Cortex of kidney (tissue), 1 donor: Measurements from ENCODE around the gene MEIS2.
"Not testable (repeated sequence)": the region's sequence is repeated elsewhere in the genome, so short reads cannot be mapped to it uniquely, and the experiment has no call there.

Experiments
- DNase-seq: peaks from one replicate; lab custom pipeline; 2025; lab: John Stamatoyannopoulos, UW

The MEIS2 gene

DNA sequence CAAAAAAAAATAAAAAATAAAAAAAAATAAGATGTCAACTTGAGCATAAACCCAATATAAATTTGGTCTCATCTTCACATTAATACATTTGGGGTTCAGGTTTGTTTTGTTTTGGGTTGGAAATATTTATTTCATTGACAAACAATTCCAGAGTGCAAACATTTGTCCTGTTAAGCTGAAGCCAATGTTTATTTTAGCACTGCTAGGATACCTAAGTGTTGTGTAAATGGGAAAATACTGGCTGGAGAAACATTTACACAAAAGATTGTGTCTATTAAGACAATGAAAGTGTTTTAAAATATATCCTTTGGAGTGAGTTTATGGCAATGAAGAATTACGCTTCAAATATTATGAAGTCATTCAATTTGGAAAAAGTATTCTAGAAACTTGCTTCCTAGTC is 91.1 kb downstream of the MEIS2 start:
- no peak for DNase-seq

DNA sequence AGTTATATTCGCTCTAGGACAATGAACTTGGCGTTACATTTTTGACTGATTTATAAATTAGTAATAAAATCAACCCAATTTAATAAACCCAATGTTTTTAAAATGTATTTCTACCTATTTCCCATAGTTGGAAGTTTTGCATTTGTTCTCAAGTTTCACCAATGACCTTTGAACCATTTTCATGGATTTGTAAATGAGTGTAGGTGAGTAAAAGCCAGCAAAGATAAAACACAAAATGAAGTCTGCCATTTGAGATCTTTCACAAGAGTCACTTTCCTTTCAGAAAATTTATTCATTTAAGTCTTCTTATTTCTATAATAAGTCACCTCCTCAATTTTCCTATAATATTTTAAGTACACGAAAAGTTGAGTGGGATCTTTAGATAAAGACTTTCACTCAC is 92.1 kb downstream of the MEIS2 start:
- no peak for DNase-seq

DNA sequence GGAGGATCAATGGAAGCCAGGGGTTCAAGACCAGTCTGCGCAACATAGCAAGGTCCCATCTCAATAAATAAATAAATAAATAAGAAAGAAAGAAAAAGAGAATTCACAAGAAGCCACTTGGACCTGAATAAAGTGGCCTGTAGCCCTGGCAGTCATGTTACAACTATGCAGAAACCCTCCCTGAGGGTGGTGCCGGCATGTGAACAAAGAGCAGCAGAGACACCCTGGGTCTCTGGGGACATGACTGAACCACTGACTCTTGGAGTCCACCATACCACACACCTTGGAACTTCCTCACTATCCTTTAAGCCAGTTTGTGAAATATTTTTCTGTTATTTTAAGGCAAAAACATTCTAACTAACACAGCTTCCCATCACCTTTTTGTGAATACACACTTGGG is 93.0 kb downstream of the MEIS2 start:
- DNase-seq = no peak

DNA sequence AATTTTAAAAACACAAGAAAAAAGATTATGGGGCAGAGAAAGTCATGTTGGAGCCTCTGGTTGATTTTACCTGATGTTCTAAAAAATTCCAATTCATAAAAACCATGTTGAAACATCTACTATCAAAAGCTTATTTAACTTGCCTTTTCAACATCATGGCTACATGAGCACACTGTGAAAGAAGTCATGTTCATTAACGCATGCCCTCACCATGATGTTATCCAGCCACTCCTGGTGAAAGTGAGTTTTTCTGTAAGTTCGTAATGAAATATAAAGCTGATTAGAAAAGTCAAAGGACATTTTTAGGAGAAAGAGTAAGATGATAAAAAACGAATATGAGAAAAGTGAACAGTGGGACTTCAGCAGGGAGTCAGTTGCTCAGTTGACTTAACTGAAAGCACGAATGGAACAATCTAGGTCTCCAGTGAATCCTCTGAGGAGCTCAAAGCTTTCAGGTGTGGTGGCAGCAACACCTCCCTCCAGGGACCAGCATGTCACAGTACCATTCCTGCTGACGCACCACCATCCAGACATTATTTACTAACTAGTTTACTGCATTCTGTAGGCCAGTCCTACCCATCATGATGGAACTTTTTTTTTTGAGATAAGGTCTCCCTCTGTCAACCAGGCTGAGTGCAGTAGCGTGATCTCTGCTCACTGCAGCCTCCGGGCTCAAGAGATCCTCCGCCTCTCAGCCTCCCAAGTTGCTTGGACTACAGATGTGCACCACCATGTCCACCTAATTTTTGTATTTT is 95.2 kb downstream of the MEIS2 start:
- DNase-seq = no peak

DNA sequence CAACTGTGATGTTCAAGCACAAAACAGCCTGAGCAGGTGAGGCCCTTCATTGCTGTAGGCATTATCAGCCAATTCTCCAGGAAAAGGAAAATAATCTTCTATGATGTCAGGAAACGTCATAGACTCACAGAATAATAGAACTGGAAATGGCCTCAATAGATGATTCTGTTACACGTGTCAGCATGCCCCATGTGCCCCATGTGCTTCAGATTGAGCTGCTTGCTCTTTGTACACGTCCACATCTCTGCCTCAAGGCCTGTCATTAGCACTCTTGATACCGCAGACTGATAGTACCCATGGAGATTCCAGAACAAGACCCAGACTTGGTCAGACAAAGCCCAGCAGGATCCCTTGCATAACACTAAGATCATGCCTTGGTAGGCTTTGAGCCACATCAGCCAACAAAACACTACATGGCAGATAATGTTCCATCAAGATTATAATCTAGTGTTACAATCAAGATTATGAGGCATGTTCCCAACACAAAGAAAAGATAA is 95.9 kb downstream of the MEIS2 start:
- no peak for DNase-seq

DNA sequence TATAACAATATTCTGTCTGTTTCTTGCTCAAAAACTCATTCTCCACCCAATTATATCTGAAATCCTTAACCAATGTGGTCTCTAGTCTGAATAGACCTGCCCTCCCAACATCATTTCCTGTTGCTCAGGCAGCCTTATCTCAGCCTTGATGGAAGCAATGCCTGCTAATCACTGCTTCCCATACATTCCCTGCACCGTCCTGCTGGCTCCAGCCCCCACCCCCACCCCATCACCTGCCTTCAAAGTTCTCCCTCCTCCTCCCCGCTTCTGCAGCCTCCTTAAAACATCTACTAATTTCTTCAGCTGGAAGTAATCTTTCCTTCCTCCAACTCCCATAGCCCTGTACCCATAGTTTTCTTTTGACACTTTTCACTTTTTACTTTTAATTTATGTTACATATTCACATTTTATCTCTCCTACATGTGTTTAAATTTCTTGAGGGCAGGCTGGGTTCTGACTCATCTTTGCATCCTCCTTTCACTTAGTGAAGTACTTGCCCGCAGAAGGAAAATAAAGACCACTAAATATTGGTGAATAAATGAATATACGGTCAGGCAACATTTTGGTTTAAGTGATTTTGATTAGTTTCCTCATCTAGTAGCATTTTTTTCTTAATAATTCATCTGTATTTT is 98.2 kb downstream of the MEIS2 start:
- no peak for DNase-seq

DNA sequence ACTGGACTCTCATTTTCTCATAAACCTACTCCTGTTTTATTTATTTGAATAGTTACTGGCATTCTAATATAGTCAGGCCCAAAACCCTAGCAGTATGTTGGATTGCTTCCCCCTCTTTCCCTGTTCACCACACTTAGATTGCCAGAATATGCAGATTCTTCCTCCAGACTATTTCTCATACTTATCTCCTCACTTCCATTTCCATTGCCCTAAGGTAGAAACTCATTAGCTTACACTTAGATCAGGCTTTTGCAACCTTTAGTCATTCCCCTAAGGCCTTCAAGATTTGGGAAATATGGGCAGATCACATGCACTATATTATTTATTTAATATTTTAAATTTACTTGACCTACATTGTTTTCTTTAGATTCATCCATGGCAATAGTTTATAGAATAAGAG is 98.9 kb downstream of the MEIS2 start:
- DNase-seq = no peak

DNA sequence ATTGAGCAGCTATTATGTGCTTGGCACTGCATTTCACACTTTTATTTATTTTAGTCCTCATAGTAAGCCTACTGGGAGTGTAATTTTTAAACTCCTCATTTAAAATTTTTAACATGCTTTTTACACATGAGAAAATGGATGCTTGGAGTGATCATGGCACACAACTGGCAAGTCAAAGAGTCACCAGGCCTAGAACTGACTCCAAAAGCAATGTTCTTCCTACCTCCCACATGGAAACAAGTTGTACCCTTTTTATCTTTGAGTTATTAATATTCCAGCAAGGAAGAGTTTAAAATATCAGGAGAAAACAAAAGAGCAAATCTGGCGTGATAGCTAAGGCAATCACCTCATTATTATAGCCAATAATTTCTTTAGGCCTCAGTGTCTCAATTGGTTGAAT is 100.6 kb downstream of the MEIS2 start:
- DNase-seq = no peak

DNA sequence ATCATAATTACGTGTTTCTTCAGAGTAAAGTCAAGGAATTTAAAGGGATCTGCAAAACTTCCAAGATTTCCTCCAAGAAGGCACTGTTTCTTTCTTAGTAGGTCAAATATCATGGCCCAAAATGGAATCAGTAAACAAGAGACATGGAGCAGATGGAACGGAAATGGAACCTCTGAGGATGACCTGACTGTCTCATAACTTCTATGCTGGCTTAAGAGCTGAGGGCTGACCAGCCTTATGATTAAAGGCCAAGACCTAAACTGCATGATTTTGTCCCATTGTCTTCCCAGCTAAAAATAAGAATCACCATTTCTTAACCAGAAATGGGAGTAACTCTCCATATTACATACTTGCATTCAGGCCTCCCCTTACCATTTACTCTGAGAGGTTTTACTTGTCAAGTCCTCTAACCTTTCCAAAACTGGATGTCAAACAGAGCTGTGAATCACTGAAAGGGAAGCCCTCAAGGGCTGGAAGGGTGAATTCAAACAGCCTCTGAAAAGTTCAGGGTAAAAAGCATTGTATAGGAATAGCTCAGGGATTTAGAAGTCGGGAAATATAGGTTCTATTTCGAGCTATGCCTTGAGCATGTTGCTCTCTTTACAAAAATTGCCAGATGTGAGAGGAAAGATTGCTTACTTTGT is 103.7 kb downstream of the MEIS2 start:
- DNase-seq = no peak

DNA sequence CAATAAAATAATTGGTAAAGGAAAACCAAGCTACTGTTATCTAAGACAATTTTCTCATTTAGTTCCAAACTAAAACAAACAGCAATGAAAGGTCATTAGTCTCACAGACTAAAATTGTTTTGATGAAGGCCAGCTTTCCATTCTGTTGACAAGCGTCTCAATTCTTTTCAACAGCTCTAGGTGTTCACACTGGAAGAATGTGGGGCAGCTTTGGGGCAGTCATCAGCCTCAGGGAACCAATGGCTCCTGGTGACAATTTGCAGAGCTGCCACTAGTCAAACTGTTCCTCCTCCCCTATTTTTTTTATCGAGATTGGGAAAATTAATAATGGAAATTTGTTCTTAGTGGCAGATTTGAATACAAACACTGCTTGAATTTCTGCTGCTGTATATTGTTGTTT is 104.2 kb downstream of the MEIS2 start:
- DNase-seq = no peak

DNA sequence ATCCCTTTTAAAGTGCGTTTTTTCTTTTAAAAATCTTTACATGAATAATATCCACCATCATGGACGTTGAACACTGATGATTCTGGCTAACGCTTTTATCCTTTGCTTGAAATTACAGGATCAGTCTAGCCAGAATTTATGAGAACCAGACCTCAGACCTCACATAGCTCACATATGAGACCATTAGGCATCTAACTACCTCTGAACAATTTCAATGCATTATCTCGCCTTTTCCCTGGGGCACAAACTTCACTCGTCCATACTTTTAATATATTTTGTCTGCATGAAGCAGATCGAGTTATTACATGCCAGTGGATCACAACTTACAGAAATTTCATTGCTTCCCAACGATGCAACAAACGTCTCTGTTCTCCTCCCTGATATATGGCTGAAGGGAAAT is 105.6 kb downstream of the MEIS2 start:
- no peak for DNase-seq

DNA sequence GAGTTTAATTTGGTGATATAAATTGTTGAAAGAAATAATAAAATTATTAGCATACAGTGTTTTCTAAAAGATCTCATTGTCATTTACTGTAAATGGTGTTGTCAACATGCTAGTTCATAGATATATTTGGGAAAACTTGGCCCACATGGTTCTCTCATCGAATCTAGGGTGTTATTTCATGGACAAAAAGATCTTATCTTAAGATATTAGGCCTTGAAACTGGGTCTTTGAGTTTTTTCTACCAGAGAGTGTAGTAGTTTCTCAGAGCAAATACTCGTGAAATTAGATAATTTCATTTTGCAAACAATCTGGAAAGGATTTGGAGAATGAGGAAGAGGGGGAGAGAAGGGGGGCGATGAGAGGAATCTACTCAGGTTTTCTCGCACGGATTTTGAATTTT is 107.9 kb downstream of the MEIS2 start:
- no peak for DNase-seq

DNA sequence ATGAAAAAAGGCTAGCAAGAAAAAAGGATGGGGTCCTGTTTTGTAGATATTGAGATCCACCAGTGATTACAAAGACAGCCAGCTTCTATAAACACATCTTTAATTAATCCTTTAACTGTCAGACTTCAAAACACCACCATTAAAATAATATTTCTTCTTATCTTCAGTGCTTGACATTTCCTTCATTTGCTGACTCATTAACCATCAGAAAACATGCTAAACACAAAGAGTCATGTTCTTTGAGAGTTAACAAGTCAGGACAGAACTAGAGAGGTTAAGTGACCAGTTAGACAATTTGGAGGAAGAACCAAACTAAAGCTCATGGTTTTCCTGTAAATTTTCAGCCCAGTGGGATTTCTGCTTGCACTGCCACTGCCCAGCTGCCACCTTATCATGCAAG is 111.4 kb downstream of the MEIS2 start:
- no peak for DNase-seq

DNA sequence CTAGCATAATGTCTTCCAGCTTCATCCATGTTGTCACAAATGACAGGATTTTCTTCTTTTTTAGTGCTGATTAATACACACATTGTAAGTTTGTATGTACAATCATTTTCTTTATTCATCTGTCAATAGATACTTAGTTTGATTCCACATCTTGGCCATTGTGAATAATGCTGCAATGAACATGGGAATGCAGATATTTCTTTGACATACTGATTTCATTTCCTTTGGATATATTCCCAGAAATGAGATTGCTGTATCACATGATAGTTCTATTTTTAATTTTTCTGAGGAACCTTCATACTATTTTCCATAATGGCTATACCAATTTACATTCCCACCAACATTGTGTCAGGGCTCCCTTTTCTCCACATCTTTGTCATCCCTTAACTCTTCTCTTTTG is 117.9 kb downstream of the MEIS2 start:
- no peak for DNase-seq

DNA sequence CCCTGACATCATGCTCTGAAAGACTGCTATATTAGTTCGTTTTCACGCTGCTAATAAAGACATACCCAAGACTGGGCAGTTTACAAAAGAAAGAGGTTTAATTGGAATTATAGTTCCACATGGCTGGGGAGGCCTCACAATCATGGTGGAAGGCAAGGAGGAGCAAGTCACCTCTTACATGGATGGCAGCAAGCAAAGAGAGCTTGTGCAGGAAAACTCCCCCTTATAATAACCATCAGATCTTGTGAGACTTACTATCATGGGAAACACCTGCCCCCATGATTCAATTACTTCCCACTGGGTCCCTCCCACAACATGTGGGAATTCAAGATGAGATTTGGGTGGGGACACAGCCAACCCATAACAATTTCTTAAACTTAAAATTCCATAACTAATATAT is 120.1 kb downstream of the MEIS2 start:
- not testable (repeated sequence) for DNase-seq

DNA sequence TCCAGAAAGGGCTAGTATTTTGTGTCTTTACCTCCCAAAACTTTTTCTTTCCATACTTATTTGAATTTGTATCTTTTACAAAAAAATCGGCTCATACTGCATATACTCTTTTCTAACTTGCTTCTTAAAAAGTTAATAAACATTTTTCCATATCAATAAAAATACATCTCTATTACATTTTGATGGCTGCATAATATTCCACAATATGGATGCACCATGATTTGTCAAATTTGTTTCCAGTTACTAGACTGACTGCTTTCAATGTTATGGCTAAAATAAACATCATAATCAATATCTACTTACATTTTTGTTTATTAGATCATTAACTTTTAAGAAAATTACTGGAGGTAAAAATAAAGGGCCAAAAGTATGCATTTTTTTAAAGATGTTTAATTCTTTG is 121.7 kb downstream of the MEIS2 start:
- no peak for DNase-seq

DNA sequence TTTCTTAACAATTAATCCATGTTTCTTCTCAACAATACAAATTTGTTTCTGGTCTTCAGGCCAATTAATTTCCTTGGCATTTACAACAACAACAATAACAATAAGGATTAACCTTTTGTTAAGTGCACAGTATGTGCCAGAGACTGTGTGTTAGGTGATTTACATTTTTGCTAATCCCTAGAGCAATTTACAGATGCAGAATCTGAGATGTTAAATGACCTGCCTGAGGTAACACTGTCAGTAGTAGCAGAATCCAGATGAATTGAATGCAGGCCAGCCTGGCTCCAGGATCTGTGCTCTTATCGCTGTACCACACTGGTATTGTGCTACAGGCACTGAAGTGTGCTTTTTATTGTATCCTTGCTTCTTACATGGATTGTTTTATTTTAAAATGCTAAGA is 122.2 kb downstream of the MEIS2 start:
- DNase-seq = no peak

DNA sequence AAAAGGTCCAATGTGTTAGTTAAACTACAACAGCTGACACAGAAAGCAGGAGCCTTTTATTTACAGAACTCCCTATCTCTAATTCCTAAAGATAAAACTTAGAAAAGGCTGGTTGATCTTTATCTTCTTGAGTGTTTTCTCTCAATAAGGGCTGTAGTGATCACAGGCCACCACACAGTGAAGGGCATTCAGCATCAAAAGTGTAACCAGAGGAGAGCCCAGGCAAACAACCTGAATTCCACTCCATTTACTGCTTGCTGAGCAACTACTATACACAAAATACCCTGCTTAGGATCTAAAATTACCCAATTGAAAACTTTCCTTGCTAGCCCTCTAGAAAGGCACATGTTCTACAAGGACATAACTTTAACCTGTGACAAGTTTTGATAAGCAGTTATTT is 122.7 kb downstream of the MEIS2 start:
- no peak for DNase-seq

DNA sequence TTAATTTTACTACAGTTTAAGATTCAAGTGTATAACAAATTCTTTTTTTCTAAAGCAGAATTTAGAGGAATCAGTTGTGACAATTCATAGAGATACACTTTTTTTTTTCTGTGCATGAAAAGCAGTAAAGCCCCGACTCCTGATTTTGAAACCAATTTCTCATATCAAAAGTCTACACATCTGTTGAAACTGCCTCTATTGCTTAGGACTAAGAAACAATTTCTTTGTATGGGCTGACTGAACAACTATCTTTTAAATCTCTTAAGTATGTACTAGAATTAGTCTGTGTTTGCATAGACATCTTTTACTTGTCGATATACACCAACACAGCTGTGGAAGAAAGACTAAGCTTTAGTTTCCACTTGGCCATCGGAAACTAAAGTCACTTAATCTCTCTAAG is 127.6 kb downstream of the MEIS2 start:
- DNase-seq = no peak

DNA sequence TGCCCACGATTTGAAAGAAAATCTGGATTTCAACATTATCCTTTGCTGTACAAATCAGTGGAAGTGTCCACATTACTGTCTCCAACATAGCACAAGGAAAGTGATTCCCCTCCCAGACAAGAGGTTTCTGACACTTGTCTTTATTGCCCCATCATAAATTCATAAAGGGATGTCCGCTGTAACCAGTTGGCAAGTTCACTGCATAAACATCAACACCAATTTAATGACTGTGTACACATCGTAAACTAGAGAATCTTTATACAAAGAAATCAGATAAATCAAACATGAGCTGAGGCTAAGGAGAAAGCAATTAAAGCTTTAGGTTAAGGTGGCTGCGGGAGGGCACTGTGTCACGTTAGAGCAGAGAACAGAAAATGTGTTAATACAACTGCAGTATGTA is 129.8 kb downstream of the MEIS2 start:
- no peak for DNase-seq

DNA sequence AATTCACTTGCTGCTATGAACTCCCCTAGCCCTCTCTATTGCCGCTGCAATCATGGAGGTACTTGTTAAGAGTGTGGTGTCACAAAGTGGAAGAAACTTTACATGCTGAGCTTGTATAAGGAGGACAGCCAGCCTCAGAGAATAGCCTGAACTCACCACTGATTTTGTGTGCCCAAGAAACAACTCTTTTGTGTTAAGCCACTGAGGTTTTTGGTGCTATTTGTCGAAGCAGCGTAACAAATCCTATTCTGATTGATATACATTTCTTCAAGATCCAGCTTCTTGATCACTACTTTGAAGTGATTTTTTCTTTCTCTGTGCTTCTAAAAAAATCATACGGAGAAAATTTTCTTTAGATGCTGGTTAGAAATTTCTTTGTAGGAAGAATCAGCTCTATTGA is 132.4 kb downstream of the MEIS2 start:
- DNase-seq = no peak

DNA sequence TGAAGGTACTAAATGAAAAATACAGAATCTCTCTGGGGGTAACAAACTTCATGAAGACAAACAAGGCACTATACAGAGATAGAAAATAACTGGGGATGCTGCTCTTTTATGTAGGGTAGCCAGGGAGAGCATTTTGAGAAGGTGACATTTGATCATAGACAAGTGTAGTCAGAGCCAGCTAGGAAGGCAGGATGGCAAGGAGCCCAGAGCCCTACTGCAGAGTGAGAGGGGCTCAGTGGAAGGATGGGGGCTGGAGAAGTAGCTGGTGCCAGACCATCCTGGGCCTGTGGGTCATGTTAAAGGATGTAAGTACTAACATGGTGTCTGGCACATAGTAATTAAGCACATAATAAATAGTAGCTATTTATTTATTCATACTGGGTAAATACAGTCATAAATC is 133.6 kb downstream of the MEIS2 start:
- DNase-seq = no peak

DNA sequence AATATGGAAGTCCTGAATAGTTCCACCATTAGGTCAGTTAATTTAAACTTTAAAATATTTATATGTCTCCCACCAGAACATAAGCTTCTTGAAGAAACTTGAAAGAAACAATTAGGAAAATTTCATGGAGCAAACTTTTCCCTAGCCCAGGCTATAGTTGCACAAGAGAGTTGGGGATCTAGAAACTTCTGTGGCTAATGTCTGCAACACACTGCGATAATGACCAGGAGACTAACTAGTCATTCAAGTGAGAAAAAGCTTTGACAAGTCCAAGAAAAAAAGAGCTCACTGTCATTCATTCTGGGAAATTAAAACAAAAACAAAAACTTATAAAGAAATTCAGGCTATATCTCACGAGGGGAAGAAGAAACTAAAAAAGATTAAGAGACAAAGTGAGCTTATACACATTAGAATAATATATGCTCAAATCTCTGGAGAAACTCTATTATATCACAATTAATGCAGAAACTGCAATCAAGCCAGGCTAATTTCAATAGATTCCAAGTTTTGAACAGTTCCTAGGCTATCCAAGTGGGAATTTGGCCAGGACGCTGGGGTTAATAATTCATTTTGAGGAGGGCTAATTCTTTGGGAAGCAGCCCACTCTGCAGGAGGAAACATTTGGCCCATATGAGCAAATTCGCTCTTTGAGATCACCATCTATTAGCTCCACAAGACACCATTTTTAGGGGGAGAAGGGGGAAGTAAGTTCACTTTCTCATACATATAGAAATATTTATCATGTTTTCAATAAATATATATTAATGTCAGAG is 134.6 kb downstream of the MEIS2 start:
- no peak for DNase-seq
